Smooth muscle cell (in vitro differentiated cells): ENCODE data around the gene GLYAT. TPM values are rescaled to one million over a fixed set of nuclear protein-coding genes. Genes with fewer than 3 reads are reported as not detected.
"Not testable (repeated sequence)": the region's sequence is repeated elsewhere in the genome, so short reads cannot be mapped to it uniquely, and the experiment has no call there.

Experiments used
- DNase-seq: peaks from one replicate; lab custom pipeline; 2025; ENCODE audit not compliant: unreplicated experiment; lab: John Stamatoyannopoulos, UW
- H2AFZ ChIP-seq: fragments of 200-600 bp; sonication (generic); 2 replicates; pipeline ENCODE4 v1.6.0; 2016; ENCODE audit warnings: antibody characterized with exemption, low read depth, mild to moderate bottlenecking
- H3F3A ChIP-seq: fragments of 200-600 bp; sonication (generic); 2 replicates; pipeline ENCODE4 v1.6.0; 2017; ENCODE audit warnings: antibody characterized with exemption, low read depth
- H3K27ac ChIP-seq: fragments of 200-600 bp; sonication (generic); 2 replicates; pipeline ENCODE4 v1.5.1; 2016; ENCODE audit warnings: low read depth, mild to moderate bottlenecking
- H3K27me3 ChIP-seq: fragments of 200-600 bp; sonication (generic); 2 replicates; pipeline ENCODE4 v1.6.1; 2016; ENCODE audit warnings: low read depth, mild to moderate bottlenecking
- H3K36me3 ChIP-seq: fragments of 200-600 bp; sonication (generic); 2 replicates; pipeline ENCODE4 v1.5.1; 2016; ENCODE audit warnings: low read depth
- H3K4me1 ChIP-seq: fragments of 200-600 bp; sonication (generic); 2 replicates; pipeline ENCODE4 v1.5.1; 2016; ENCODE audit warnings: low read depth
- H3K4me2 ChIP-seq: fragments of 200-600 bp; sonication (generic); 2 replicates; pipeline ENCODE4 v1.6.0; 2016; ENCODE audit warnings: mild to moderate bottlenecking
- H3K4me3 ChIP-seq: fragments of 200-600 bp; sonication (generic); 2 replicates; pipeline ENCODE4 v1.5.1; 2016; ENCODE audit warnings: mild to moderate bottlenecking
- H3K79me2 ChIP-seq: fragments of 200-600 bp; sonication (generic); 2 replicates; pipeline ENCODE4 v1.6.0; 2016; ENCODE audit warnings: low read depth, mild to moderate bottlenecking
- H3K9ac ChIP-seq: fragments of 200-600 bp; sonication (generic); 2 replicates; pipeline ENCODE4 v1.6.0; 2016; ENCODE audit warnings: low read depth
- H3K9me3 ChIP-seq: fragments of 200-600 bp; sonication (generic); replicated peaks from 2 replicates; pipeline ENCODE4 v1.5.1; 2016; ENCODE audit warnings: low read depth
- H4K20me1 ChIP-seq: fragments of 200-600 bp; sonication (generic); 2 replicates; pipeline ENCODE4 v1.6.0; 2016; ENCODE audit warnings: low read depth
- CTCF ChIP-seq: fragments of 200-600 bp; sonication (generic); IDR thresholded peaks from 2 replicates; pipeline ENCODE4 v1.5.1; 2017; ENCODE audit warnings: borderline replicate concordance, mild to moderate bottlenecking, antibody characterized with exemption; ENCODE audit not compliant: insufficient read depth, poor library complexity, severe bottlenecking
- whole genome bisulfite sequencing: methylation state at CpG from one replicate; pipeline ENCODE4 v1.1.7; 2016; ENCODE audit warnings: low lambda C conversion rate; 5-methylcytosine and 5-hydroxymethylcytosine counted together
- polyA plus RNA-seq: library from polyadenylated mRNA; unstranded; fragments of >200 nt; fragmentation: Nextera tagmentation; extraction: Ambion mirVana; gene quantifications from 2 replicates; pipeline ENCODE4 v1.2.1, GENCODE V29; 2016
- total RNA-seq: library from RNA; depleted of rRNA; stranded (reverse); fragments of >200 nt; gene quantifications from 2 replicates; pipeline ENCODE4 v1.2.3, GENCODE V29; 2014

The GLYAT gene
- total and polyA plus RNA-seq, 2 experiments from 2014 or later = not detected

GRCh38 chr11:58688789-58689503 is 42.8 kb downstream of the GLYAT start:
- no peak overlapping the region for H3K4me3 ChIP-seq
- no peaks in the 10 kb centered on the region for H3F3A ChIP-seq
- H3K79me2 ChIP-seq = no peaks in the 10 kb centered on the region
- TF ChIP-seq CTCF = no peak
- no peaks in the 10 kb centered on the region for H3K4me1 ChIP-seq
- no peak overlapping the region for H3K27ac ChIP-seq
- no peak overlapping the region for H3K9ac ChIP-seq
- H3K27me3 ChIP-seq = no peaks in the 10 kb centered on the region
- no peak for DNase-seq
- no peaks in the 10 kb centered on the region for H3K36me3 ChIP-seq
- H3K9me3 ChIP-seq = peaks cover 2% of the 10 kb centered on the region
- 62% methylated on average over 4 of the region's 4 CpGs for WGBS
- no peaks in the 10 kb centered on the region for H4K20me1 ChIP-seq
- no peak overlapping the region for H3K4me2 ChIP-seq
- H2AFZ ChIP-seq = no peak overlapping the region

GRCh38 chr11:58685973-58686722 is 45.6 kb downstream of the GLYAT start:
- no peak overlapping the region for H2AFZ ChIP-seq
- no peak overlapping the region for H3K27ac ChIP-seq
- WGBS = 78% methylated on average over 9 of the region's 9 CpGs

GRCh38 chr11:58682660-58683059 is 49.1 kb downstream of the GLYAT start:
- not testable (repeated sequence) for H3K4me1 ChIP-seq, H2AFZ ChIP-seq, H3K4me2 ChIP-seq, H3K27ac ChIP-seq, DNase-seq, H3F3A ChIP-seq, H3K79me2 ChIP-seq, H3K36me3 ChIP-seq, H3K9me3 ChIP-seq, H4K20me1 ChIP-seq, H3K4me3 ChIP-seq, H3K9ac ChIP-seq, H3K27me3 ChIP-seq
- 65% methylated on average over 3 of the region's 3 CpGs for WGBS

More at GRCh38 chr11:58685973-58686722, 45.6 kb downstream of the GLYAT start:
- Histone ChIP-seq H3K36me3 (no peaks in the 10 kb centered on the region), H3K9me3 (no peaks in the 10 kb centered on the region), H3K4me3 (no peak overlapping the region), H3F3A (no peaks in the 10 kb centered on the region), H4K20me1 (no peaks in the 10 kb centered on the region), H3K27me3 (no peaks in the 10 kb centered on the region), H3K4me1 (no peaks in the 10 kb centered on the region), H3K9ac (no peak overlapping the region), H3K4me2 (no peak overlapping the region), H3K79me2 (no peaks in the 10 kb centered on the region)
- TF ChIP-seq CTCF = no peak
- no peak for DNase-seq

DNA sequence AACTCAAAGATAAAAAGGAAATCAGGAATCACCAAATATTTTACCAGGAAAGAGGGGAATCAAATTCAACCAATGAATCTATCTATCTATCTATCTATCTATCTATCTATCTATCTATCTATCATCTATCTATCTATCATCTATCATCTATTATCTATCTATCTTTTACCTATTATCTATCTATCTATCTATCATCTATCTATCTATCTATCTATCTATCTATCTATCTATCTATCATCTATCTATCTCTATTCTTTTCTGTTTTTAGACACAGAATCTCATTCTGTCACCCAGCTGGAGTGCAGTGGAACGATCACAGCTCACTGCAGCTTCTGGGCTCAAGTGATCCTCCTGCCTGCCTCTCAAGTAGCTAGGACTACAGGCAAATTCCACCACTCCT is 54.2 kb downstream of the GLYAT start:
- H3K4me1 ChIP-seq, H3K4me2 ChIP-seq, H3K4me3 ChIP-seq, H3K9me3 ChIP-seq, H3K27ac ChIP-seq, DNase-seq, H3K9ac ChIP-seq, H2AFZ ChIP-seq, H3K79me2 ChIP-seq, H4K20me1 ChIP-seq, H3F3A ChIP-seq, H3K27me3 ChIP-seq, H3K36me3 ChIP-seq: not testable (repeated sequence)
- 57% methylated on average over 1 of the region's 1 CpG for WGBS
